UCSD-AML1 (cell line): ENCODE results near the gene SULT1C4.
"Not testable (repeated sequence)": the region's sequence is repeated elsewhere in the genome, so short reads cannot be mapped to it uniquely, and the experiment has no call there.

ENCODE experiments used
- DNase-seq: peaks from one replicate; lab custom pipeline; 2025; ENCODE audit not compliant: unreplicated experiment; lab: John Stamatoyannopoulos, UW

SULT1C4 gene

DNA sequence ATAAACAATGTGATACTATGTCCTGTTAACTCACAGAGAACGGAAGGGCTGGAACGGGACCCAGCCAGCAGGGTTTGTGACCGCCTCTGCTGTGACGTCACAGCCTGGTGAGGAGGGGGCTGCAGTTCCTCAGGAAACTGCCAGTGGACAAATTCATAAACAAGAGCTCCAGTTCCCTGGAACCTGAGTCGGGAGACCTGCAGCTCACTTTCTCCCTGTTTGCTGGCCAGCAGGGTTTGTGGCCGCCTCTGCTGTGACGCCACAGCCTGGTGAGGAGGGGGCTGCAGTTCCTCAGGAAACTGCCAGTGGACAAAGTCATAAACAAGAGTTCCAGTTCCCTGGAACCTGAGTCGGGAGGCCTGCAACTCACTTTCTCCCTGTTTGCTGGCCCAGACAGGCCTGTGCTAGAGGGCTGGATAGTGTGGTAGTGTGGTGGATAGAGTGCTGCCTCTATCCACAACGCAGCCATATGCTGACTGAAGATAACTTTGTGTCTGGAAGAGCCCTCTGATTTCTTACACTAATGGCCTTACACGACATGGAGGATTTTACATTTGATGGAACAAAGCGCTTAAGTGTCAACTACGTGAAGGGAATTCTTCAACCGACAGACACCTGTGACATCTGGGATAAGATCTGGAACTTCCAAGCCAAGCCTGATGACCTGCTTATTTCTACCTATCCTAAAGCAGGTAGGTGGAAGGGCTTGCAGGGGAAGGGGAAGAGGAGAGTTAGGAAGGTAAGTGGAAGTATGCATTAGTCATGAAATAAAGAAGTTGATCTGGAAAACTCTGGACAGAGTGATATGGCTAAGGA, at the start of gene SULT1C4:
SULT1C4 (plus strand) TSS at position 140 of the 816 bp plus-strand sequence; CDS start at position 524, 384 bp downstream.
- peak; percentile 77 for DNase-seq

DNA sequence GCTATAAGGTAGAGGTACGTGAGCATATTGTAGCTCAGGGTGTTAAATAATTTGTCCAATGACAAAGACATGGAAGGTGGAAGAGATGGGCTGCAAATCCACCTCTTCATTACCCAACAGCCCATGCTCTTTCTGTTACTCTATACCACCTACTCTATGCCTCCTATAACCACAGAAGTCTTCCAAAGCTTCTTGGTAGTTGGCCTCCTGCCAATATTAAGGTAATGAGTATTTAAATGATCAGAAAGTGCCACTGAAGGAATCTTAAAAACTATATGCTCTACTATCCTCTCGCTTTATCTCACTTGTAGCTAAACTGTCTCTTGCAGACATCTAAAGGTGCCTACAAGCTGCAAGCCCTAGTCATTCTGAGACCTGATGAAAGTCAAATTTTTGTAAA, 48.0 kb upstream of the SULT1C4 start:
- DNase-seq = no peak

GRCh38 chr2:108330979-108331378, 46.8 kb upstream of the SULT1C4 start:
- peak; percentile 19 for DNase-seq

- no peak for DNase-seq
Measured at GRCh38 chr2:108345951-108346350, 31.8 kb upstream of the SULT1C4 start.

- no peak for DNase-seq
Measured at GRCh38 chr2:108346827-108347226, 30.9 kb upstream of the SULT1C4 start.

DNA sequence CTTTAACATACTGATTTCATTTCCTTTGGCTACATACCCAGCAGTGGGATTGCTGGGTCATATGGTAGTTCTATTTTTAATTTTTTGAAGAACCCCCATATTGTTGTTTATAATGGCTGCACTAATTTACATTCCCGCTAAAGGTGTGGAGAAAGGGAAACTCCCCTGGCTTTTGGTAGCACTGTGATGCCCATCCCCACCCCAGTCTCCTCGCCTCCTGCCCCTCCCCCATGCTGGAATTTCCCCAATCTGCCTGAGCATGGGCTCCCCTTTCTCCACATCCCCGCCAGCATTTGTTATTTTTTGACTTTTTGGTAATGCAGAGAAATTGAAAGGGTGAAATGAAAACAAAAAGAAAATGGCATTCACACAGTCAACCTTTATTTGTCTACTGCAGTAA, 30.0 kb upstream of the SULT1C4 start:
- DNase-seq = no peak

- DNase-seq = no peak
Measured at GRCh38 chr2:108348816-108349570, 28.8 kb upstream of the SULT1C4 start.

DNA sequence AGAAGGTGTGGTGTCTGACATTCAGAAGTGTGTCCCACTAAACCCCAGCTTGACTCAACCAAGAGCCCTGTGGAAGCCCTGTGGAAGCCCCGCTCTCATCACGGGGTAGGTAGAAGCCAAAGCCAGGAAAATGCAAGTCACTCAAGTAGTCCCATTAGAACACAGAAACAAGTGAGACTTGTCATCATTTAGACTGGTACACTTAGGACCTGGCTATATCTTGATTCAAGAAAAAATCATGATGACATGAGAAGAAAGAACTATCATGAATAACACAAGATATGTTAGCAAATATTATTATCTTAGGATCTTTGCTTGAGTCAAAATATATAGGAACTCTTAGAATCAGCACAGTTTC, 28.2 kb upstream of the SULT1C4 start:
- no peak for DNase-seq

DNA sequence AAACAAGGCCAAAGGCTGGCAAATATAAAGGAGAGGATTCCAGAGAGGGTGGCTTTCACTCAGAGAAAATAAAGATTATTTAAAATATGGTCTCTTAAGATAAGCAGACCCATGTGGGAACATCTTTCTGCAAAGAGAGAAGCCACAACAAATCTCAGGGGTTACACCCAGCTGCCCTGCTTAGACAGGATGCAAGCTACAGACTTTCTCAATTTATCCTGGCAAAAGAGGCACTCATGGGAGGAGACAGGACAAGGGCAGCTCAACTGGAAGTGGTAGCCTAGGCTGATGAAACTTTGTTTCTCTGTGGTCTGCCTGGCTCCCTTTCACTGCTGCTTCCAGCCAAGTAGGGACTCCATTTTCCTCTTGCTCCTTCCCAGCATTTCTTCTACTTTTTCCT, 25.9 kb upstream of the SULT1C4 start:
- no peak for DNase-seq

GRCh38 chr2:108354136-108354535, 23.6 kb upstream of the SULT1C4 start:
- DNase-seq = no peak

DNA sequence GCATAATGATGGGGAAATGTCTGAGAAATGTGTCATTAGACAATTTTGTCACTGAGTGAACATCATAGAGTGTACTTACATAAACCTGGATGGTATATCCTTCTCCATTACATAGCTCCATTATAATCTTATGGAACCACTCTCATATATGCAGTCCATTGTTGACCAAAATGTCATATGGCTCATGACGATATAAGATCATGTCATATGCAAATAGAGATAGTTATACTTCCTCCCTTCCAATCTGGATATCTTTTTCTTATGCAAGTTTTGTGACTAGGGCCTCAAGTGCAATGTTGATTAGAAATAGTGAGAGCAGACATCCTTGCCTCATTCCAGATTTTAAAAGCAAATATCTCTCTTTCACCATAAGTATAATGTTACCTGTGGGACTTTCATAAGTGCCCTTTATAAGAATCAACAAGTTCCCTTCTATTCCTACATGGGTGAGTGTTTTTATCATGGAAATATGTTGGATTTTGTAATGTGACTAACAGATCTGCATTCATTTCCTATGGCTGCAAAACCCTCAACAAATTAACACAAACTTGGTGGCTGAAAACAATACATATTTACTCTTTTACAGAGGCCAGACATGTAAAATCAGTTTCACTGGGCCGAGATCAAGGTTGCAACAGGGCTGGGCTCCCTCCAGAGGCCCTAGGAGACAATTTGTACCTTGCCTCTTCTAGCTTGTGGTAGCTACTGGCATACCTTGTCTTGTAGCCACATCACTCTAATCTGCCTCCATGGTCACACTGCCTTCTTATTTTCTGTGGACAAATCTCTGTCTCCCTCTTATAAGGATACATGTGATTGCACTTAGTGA, 21.6 kb upstream of the SULT1C4 start:
- DNase-seq = no peak

DNA sequence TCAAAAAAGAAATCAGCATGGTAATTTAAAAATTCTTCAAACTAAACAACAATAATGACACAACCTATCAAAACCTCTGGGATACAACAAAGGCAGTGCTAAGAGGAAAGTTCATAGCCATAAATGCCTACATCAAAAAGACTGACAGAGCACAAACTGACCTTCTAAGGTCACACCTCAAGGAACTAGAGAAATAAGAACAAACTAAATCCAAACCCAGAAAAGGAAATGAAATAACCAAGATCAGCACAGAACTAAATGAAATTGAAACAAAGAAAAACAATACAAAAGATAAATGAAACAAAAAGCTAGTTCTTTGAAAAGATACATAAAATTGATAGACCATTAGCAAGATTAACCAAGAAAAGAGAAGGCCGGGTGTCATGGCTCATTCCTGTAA, 18.4 kb upstream of the SULT1C4 start:
- DNase-seq = not testable (repeated sequence)

GRCh38 chr2:108360776-108361468, 16.8 kb upstream of the SULT1C4 start:
- DNase-seq = no peak

GRCh38 chr2:108363024-108363907, 14.5 kb upstream of the SULT1C4 start:
- DNase-seq = peak; percentile 17

DNA sequence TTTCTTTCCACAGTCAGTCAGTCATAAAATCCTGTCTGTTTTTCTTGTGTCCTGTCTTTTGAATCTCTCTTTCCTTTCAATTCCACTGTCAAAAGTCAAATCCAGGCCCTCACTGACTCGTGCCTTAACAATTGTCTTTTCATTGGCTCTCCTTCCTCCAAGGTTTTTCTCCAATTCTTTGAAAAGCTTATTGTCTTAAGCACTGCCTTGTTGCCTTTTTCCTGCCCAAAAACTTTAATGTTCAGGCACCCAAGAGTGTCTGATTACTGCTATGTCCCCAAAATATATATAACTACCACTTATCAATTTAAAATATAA, 13.9 kb upstream of the SULT1C4 start:
- no peak for DNase-seq

GRCh38 chr2:108364676-108365297, 13.0 kb upstream of the SULT1C4 start:
- no peak for DNase-seq

DNA sequence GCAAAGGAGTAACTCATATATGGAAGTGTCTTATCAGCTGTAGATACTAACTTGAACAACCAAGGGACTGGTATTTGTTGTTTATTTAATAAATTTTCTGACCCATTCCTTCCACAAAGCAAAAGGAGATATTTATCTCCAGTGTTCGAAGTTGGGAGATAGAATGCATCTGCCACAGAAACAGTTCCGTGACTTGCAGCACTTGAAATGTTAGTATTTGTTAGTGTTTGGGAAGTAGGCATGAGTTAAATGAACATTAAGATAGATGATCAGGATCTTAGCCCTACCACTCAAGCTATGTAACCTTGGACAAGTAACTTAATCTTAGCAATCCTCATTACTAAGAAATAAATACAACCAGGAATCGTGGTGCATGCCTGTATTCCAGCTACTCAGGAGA, 12.1 kb upstream of the SULT1C4 start:
- no peak for DNase-seq

DNA sequence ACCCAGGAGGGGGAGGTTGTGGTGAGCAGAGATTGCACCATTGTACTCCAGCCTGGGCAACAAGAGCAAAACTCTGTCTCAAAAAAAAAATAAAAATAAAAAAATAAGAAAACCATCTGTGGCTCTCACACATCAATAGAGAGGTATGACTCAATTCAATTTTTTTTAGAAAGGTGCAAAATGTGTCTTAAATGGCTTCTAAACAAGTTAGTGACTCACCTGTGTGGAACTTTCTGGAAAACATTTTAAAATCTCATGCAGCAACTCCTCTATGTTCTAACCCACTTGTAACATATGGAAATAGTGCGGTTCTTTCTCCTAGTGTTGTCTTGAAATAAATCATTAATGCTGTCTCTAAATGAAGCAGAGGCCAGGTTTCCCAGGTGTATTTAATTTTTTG, 10.7 kb upstream of the SULT1C4 start:
- DNase-seq = no peak

DNA sequence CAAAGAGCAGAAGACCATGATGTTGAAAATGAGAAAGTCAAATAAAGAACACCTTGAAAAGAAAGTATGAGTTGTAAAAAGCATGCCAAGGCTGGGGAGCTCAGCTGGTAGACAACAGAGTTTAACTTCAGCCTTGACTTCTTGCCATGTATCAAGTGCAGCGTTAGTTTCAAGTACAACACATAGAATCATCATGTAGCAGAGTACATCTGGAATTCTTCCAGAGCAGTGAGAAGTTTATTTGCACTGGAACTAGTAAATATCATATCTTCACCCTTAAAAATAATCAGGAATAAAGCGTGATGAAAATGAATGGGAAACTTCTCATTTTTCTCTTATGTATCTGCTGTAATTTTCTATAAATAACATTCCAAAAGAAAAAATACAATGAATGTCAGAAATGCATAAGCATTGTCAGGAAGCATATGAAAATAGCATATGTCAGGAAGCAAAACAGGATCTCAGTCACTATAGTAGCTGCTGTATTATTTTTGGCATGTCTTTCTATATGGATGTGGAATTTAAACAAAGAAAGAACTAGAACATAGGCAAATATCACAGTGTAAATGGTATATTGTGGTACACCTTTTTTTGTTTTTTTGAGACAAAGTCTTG, 10.1 kb upstream of the SULT1C4 start:
- no peak for DNase-seq
